Endothelial cell of umbilical vein (primary cell): ENCODE measurements around the gene PGS1. TPM values are rescaled to one million over a fixed set of nuclear protein-coding genes. Genes with fewer than 3 reads are reported as not detected.
"Not testable (repeated sequence)": the region's sequence is repeated elsewhere in the genome, so short reads cannot be mapped to it uniquely, and the experiment has no call there.

Experiments used
- BruUV-seq: library from RNA; stranded (reverse); fragments of 400-500 nt; replicated peaks from 2 replicates; lab custom pipeline; 2021; lab: Mats Ljungman, UMichigan
- CTCF ChIA-PET: fragments of 300-600, 350-600 bp; sonication (Branson Sonifier 250); formaldehyde crosslinking; loops from one replicate; lab custom pipeline; 2021; ENCODE audit warnings: antibody characterized with exemption, inconsistent platforms; lab: Charles Lee
- POLR2A ChIA-PET: fragments of 300-600, 350-600 bp; sonication (Branson Sonifier 250); formaldehyde crosslinking; loops from one replicate; lab custom pipeline; 2021; ENCODE audit warnings: antibody characterized with exemption, inconsistent platforms; lab: Charles Lee
- DNase-seq: peaks from one replicate; pipeline ENCODE4 v3.0.0-alpha.2; 2011; ENCODE audit warnings: low read depth, low spot score
- FAIRE-seq: peaks from 2 replicates; lab custom pipeline; 2011; peaks lifted over from hg19 to GRCh38; lab: Jason Lieb, UNC
- H2AFZ ChIP-seq: 2 replicates; pipeline ENCODE4 v1.6.0; 2012; ENCODE audit warnings: low read depth, low read length, control low read depth, inconsistent platforms
- H3K27ac ChIP-seq: 2 replicates; pipeline ENCODE4 v1.5.1; 2011; ENCODE audit warnings: low read depth, mild to moderate bottlenecking, control low read depth, low read length, moderate library complexity; ENCODE audit not compliant: insufficient read depth
- H3K27me3 ChIP-seq, 2 experiments: 2 replicates each; pipeline versions ENCODE4 v1.6.0 to v1.6.1; 2011; ENCODE audit warnings: low read length in 2 of 2, mixed read lengths in 1 of 2; ENCODE audit not compliant: control insufficient read depth in 2 of 2, insufficient read depth in 2 of 2
- H3K36me3 ChIP-seq, 2 experiments: 2 replicates in 1 of 2; 3 replicates in 1 of 2; pipeline ENCODE4 v1.5.1; 2011; ENCODE audit warnings: low read length in 2 of 2, mild to moderate bottlenecking in 1 of 2, moderate library complexity in 1 of 2; ENCODE audit not compliant: control insufficient read depth in 2 of 2, insufficient read depth in 2 of 2; ENCODE audit errors: extremely low read depth in 1 of 2
- H3K4me1 ChIP-seq: 3 replicates; pipeline ENCODE4 v1.5.1; 2011; ENCODE audit warnings: mild to moderate bottlenecking, low read length; ENCODE audit not compliant: control insufficient read depth, insufficient read depth; ENCODE audit errors: extremely low read depth
- H3K4me2 ChIP-seq: 2 replicates; pipeline ENCODE4 v1.6.1; 2011; ENCODE audit warnings: low read length, control low read depth, mixed read lengths; ENCODE audit not compliant: insufficient read depth
- H3K4me3 ChIP-seq, 3 experiments: fragments of 200-600 bp in 1 of 3; sonication (generic), shearing (Covaris generic) in 1 of 3; replicated peaks in 1 of 3; 2 replicates each; pipeline ENCODE4 v1.5.1; 2011 to 2016; ENCODE audit warnings: control low read depth in 3 of 3, low read length in 3 of 3, mild to moderate bottlenecking in 2 of 3, inconsistent platforms in 1 of 3, low read depth in 1 of 3, moderate library complexity in 1 of 3; ENCODE audit not compliant: insufficient read depth in 1 of 3
- H3K79me2 ChIP-seq: 2 replicates; pipeline ENCODE4 v1.6.0; 2012; ENCODE audit warnings: low read length, inconsistent platforms; ENCODE audit not compliant: control insufficient read depth, insufficient read depth
- H3K9ac ChIP-seq: replicated peaks from 2 replicates; pipeline ENCODE3; 2011; ENCODE audit warnings: low read length, control low read depth; ENCODE audit not compliant: insufficient read depth; ENCODE audit errors: extremely low read depth
- H3K9me1 ChIP-seq: replicated peaks from 3 replicates; pipeline ENCODE4 v1.6.0; 2011; ENCODE audit warnings: mild to moderate bottlenecking, low read length; ENCODE audit not compliant: control insufficient read depth, insufficient read depth; ENCODE audit errors: extremely low read depth
- H3K9me3 ChIP-seq: replicated peaks from 2 replicates; pipeline ENCODE4 v1.5.1; 2012; ENCODE audit warnings: low read length, inconsistent platforms; ENCODE audit not compliant: control insufficient read depth, insufficient read depth
- H4K20me1 ChIP-seq: replicated peaks from 2 replicates; pipeline ENCODE3; 2011; ENCODE audit warnings: mild to moderate bottlenecking, low read length; ENCODE audit not compliant: control insufficient read depth, insufficient read depth; ENCODE audit errors: extremely low read depth
- FOS ChIP-seq: IDR thresholded peaks from 2 replicates; pipeline ENCODE4 v1.6.1; 2011; ENCODE audit warnings: mild to moderate bottlenecking, low read length, moderate library complexity, borderline replicate concordance; ENCODE audit not compliant: insufficient read depth
- dilution Hi-C: fragments of 300-500 bp; cut with MboI; formaldehyde crosslinking; loops from one replicate; pipeline ENCODE4 v1.15.0; 2019; ENCODE audit warnings: low sequenced_read_pairs; ENCODE audit not compliant: extremely low pct_ligation_motif_present
- intact Hi-C: fragments of 100-400 bp; cut with micrococcal nuclease; formaldehyde crosslinking; loops from one replicate; pipeline ENCODE4 v1.10.0; 2022
- polyA plus RNA-seq, 4 experiments: library from polyadenylated mRNA; depleted of rRNA in 3 of 4; stranded (reverse) in 3 of 4; unstranded in 1 of 4; fragments of >200 nt; gene quantifications; 2 replicates each; pipeline versions ENCODE4 v1.2.1 to v1.2.3, GENCODE V29; 2011 to 2012; ENCODE audit warnings: missing spikeins in 1 of 4
- total RNA-seq: library from RNA; stranded (reverse); gene quantifications from 2 replicates; pipeline ENCODE4 v1.2.3, GENCODE V29; 2021

Gene PGS1
- total and polyA plus RNA-seq, 2 donors (not counting 3 experiments of a cell fraction or from before 2014, with no cell fraction given), result 50.8 to 66.0 TPM

DNA sequence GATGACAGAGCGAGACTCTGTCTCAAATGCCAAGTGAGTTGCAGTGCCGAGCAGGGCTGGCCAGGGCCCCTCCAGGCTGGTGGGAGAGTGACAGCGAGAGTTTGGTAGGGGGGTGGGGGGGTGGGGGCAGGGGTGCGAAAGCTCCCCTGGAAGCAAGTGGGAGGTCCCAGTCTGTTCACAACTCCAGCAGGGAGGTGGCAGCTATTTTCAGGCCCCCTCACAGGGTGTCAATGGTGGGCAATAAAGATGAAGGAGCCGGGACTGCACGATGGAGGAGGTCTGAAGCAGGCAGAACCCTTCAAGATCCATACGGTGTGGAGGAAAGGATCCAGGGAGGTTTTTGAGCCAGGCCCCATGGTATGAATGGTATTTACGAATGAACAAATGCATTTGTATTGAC is 83.7 kb downstream of the PGS1 start:
- TF ChIP-seq FOS, result no peak
- FAIRE-seq (no peak), DNase-seq (no peak)
- no peak overlapping the region for H3K9ac ChIP-seq
- no peak overlapping the region for H3K4me2 ChIP-seq
- H3K36me3 ChIP-seq, result no peaks in the 10 kb centered on the region
- no peaks in the 10 kb centered on the region for H3K27me3 ChIP-seq
- dilution Hi-C loops (no loop called here), intact Hi-C loops (no loop called here)
- ChIA-PET POLR2A (no interaction called here), CTCF (interaction anchor here (0.5 kb wide), 1 partner anchor 1196 kb away, joined by 3 read pairs; no protein-coding TSS in a partner anchor)
- H3K9me1 ChIP-seq, result no peaks in the 10 kb centered on the region
- no peaks in the 10 kb centered on the region for H3K79me2 ChIP-seq
- H4K20me1 ChIP-seq, result no peaks in the 10 kb centered on the region
- no peak overlapping the region for H3K4me3 ChIP-seq
- H3K27ac ChIP-seq, result no peak overlapping the region
- no peaks in the 10 kb centered on the region for H3K9me3 ChIP-seq
- BruUV-seq, result no TSS peak
- no peaks in the 10 kb centered on the region for H3K4me1 ChIP-seq
- H2AFZ ChIP-seq, result no peak overlapping the region

DNA sequence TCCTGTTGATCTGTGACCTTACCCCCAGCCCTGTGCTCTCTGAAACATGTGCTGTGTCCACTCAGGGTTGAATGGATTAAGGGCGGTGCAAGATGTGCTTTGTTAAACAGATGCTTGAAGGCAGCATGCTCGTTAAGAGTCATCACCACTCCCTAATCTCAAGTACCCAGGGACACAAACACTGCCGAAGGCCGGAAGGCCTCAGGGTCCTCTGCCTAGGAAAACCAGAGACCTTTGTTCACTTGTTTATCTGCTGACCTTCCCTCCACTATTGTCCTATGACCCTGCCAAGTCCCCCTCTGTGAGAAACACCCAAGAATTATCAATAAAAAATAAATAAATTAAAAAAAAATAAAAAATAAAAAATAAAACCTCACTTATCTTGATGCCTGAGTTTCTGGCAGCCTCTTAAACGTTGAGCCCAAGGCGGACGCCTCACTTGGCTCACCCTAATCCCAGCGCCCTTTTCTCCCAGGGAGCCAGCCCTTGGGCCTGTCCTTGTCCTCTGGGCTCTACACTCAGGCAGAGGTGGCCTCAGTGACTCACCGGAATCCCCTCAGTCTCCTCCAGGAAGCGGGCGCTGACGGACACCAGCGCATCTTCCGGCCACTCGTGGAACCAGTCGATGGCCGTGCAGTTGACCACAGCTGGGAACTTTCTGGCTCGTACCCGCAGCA is 87.8 kb downstream of the PGS1 start:
- CTCF ChIA-PET, H3K4me2 ChIP-seq, H3K36me3 ChIP-seq, H3K27me3 ChIP-seq, H3K9me1 ChIP-seq, H3K27ac ChIP-seq, H3K79me2 ChIP-seq, dilution Hi-C loops, H4K20me1 ChIP-seq, DNase-seq, intact Hi-C loops, H3K9me3 ChIP-seq, BruUV-seq, POLR2A ChIA-PET, FAIRE-seq, H3K9ac ChIP-seq, H3K4me1 ChIP-seq, H2AFZ ChIP-seq, H3K4me3 ChIP-seq: not testable (repeated sequence)
